NB4 (cell line): ENCODE results near the gene BTG4.

ENCODE experiments used
- DNase-seq: peaks from one replicate; pipeline ENCODE4 v3.0.0; 2010; ENCODE audit warnings: low read depth
- H3K4me3 ChIP-seq: one replicate; pipeline ENCODE4 v1.5.1; 2011; ENCODE audit warnings: mild to moderate bottlenecking, low read depth, low read length, moderate library complexity
- MYC ChIP-seq: IDR thresholded peaks from 2 replicates; pipeline ENCODE4 v1.6.1; 2011; ENCODE audit warnings: low read depth, low read length
- POLR2A ChIP-seq: IDR thresholded peaks from 2 replicates; pipeline ENCODE4 v1.6.1; 2011; ENCODE audit warnings: mild to moderate bottlenecking; ENCODE audit not compliant: insufficient read length; ENCODE audit errors: extremely low read depth
- TF ChIP-seq, protein P1 (sequence below): IDR thresholded peaks from one replicate; pipeline ENCODE4 v1.5.1; 2012; ENCODE audit warnings: low read depth, low read length
- TF ChIP-seq, protein P2 (sequence below): IDR thresholded peaks from 2 replicates; pipeline ENCODE4 v1.6.1; 2011; ENCODE audit warnings: low read depth, low read length

BTG4 gene

DNA sequence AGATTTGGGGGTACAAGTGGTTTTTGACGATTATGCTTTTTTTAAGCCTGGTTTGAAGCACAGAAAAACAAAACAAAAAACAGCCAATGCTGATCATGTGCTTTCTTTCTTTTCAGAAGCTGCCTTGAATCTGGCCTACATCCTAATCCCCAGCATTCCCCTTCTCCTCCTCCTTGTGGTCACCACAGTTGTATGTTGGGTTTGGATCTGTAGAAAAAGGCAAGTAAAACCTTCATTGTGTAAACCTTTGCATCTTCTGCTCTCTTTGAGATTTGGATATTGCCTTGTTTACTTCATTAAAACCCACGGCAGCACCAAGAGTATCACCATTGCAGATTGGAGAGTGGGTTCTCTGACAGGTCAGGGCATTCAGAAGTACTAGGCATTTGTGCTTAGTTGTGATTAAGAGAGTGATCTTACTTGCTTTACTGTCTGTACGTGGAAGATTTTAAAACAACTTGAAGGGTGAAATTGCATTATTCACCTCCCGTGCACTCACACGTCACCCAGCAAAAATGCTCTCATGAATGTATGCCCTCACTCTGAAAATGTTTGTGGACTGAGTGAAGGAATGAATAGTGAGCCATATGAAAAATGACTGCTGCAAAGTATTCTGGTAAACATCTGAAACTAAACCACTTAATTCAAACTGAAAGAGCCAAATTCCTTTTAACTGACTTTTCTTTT, 45.4 kb upstream of the BTG4 start:
- no peak for DNase-seq
- TF ChIP-seq MYC: no peak
- TF ChIP-seq, protein P1, sequence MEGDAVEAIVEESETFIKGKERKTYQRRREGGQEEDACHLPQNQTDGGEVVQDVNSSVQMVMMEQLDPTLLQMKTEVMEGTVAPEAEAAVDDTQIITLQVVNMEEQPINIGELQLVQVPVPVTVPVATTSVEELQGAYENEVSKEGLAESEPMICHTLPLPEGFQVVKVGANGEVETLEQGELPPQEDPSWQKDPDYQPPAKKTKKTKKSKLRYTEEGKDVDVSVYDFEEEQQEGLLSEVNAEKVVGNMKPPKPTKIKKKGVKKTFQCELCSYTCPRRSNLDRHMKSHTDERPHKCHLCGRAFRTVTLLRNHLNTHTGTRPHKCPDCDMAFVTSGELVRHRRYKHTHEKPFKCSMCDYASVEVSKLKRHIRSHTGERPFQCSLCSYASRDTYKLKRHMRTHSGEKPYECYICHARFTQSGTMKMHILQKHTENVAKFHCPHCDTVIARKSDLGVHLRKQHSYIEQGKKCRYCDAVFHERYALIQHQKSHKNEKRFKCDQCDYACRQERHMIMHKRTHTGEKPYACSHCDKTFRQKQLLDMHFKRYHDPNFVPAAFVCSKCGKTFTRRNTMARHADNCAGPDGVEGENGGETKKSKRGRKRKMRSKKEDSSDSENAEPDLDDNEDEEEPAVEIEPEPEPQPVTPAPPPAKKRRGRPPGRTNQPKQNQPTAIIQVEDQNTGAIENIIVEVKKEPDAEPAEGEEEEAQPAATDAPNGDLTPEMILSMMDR: no peak
- TF ChIP-seq, protein P2, sequence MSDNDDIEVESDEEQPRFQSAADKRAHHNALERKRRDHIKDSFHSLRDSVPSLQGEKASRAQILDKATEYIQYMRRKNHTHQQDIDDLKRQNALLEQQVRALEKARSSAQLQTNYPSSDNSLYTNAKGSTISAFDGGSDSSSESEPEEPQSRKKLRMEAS: no peak
- no peak for TF ChIP-seq POLR2A
- H3K4me3 ChIP-seq: no peak overlapping the region

DNA sequence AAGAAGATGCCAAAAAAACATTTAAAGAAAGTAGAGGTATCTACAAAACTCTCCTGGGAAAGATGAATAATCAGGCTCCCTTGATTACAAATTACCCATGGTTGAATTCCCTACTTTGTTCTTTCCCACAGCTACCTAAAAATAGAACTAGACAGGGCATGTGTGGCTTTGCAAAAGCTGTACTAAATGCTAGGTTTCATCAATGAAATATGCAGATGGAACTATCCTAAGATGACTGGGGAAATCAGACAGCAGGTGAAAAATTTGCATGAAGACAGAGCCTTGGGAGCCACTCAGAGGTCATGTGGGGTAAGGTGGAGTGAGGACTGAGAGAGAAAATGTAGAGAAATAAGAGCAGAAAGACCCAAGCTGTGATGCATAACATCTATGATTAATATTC, 43.1 kb upstream of the BTG4 start:
- no peak overlapping the region for H3K4me3 ChIP-seq
- TF ChIP-seq, protein P2: no peak
- TF ChIP-seq POLR2A: no peak
- no peak for TF ChIP-seq MYC
- DNase-seq: no peak

DNA sequence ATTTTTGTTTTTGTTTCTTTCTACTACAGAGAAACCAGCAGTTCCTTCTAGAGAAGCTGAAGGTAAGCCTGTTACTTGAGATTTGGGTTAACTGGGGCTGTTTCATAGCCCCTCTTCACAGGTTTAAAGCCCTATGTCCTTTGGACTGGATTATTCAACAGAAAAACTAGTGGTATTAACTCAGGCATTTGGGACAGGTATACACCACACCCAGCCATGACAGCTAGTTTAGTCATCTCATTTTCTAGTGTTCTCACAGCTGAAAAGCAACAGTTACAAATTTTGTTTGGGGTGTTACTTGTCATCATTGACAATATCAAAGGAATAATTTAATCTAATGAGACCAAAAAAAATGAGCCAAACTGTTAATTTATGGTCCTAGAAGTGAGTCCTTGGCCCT, 42.3 kb upstream of the BTG4 start:
- DNase-seq: no peak
- TF ChIP-seq, protein P1: no peak
- no peak for TF ChIP-seq POLR2A
- TF ChIP-seq, protein P2: no peak
- no peak for TF ChIP-seq MYC
- H3K4me3 ChIP-seq: no peak overlapping the region

DNA sequence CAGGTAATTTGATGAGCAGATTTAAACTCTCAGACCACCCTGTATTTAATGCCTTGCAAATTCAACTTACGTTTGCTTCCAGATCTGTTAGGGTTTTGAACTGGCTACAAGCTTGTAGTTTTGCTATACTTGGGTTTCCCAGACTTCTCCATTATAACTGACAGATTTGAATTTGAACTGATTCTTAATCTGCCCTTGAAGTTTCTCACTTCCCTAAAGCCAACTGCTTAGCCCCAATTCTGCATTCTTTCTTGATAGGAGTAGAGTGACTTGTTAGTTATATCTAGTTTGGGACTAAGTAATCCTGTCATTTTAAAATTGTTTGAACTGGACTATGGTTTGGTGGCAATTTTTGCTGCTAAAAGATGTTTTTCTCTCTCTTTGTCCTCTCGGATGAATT, 38.1 kb upstream of the BTG4 start:
- TF ChIP-seq, protein P1: no peak
- TF ChIP-seq, protein P2: no peak
- no peak for TF ChIP-seq MYC
- no peak for TF ChIP-seq POLR2A
- no peak for DNase-seq
- H3K4me3 ChIP-seq: no peak overlapping the region

DNA sequence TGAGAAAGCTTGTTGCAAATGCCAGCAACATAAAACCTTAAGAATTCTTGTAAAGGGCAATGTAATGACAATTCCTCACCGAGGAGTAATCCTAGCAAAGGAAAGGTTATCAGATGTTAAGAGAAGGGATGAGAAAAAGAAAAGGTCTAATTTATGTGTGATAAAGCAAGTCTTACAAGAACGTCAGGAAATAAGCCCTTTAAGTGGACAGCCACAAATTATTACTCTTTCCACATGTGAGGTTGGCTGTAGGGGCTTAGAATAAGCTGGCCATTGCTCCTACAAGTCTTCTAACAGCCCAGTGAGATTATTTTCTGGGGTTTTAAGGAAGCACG, 37.6 kb upstream of the BTG4 start:
- TF ChIP-seq MYC (no peak), POLR2A (no peak)
- TF ChIP-seq, protein P1: no peak
- TF ChIP-seq, protein P2: no peak
- DNase-seq: no peak
- H3K4me3 ChIP-seq: no peak overlapping the region

DNA sequence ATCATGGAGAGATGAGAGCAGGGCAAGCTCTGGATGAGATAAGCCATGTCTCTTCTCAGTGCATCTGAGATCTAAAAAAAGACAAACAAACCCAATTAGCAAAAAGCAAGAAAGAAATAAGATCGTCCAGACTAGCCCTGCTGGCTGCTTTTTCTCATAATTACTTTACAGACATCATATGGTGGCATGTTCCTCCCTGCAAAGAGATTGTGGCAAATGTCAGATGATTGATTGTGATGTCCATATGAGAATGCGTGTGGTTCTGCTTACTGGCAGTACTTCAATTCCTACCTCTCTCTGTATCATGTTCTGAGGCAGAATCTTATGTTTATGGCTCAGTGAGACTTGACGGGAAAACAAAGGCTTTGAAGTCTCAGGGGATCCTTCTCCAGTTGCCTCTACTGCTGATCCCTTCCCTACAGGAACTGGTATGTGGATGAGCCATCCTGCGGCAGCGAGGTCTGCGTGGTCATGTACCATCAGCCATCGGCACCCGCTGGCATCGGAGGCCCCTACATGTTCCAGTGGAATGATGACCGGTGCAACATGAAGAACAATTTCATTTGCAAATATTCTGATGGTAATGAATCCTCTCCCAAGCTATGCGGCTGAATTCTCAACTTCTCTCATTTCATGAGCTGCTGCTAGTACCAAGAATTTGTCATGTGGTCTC, 37.1 kb upstream of the BTG4 start:
- no peak for DNase-seq
- TF ChIP-seq, protein P2: no peak
- TF ChIP-seq, protein P1: no peak
- H3K4me3 ChIP-seq: no peak overlapping the region
